ENCODE data around the gene CCDC38. TPM values are rescaled to one million over a fixed set of nuclear protein-coding genes. Genes with fewer than 3 reads are reported as not detected.

The CCDC38 gene
- total and polyA plus RNA-seq, 7 donors: 0.04 to 0.30 (median 0.08) TPM; not detected in 4

DNA sequence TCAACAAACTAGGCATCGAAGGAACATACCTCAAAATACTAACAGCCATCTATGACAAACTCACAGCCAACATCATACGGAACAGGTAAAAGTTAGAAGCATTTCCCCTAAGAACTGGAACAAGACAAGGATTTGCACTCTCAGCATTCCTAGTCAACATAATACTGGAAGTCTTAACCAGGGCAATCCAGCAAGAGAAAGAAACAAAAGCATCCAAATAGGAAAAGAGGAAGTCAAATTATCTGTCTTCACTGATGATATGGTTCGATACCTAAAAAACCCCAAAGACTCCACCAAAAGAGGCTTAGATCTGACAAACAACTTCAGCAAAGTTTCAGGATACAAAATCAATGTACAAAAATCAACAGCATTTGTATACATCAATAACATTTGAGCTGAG, 32.5 kb downstream of the CCDC38 start:
- DNase-seq (no peak), ATAC-seq (no peak)
- no peaks in the 10 kb centered on the region for H3K36me3 ChIP-seq (ENCODE audit: insufficient read depth in 1 of 2, low read depth in 1 of 2)
- H3K27me3 ChIP-seq (ENCODE audit: insufficient read depth in 3 of 3, low read length in 2 of 3): no peaks in the 10 kb centered on the region
- TF ChIP-seq, protein P1, sequence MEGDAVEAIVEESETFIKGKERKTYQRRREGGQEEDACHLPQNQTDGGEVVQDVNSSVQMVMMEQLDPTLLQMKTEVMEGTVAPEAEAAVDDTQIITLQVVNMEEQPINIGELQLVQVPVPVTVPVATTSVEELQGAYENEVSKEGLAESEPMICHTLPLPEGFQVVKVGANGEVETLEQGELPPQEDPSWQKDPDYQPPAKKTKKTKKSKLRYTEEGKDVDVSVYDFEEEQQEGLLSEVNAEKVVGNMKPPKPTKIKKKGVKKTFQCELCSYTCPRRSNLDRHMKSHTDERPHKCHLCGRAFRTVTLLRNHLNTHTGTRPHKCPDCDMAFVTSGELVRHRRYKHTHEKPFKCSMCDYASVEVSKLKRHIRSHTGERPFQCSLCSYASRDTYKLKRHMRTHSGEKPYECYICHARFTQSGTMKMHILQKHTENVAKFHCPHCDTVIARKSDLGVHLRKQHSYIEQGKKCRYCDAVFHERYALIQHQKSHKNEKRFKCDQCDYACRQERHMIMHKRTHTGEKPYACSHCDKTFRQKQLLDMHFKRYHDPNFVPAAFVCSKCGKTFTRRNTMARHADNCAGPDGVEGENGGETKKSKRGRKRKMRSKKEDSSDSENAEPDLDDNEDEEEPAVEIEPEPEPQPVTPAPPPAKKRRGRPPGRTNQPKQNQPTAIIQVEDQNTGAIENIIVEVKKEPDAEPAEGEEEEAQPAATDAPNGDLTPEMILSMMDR (IDR thresholded peaks at IDR 0.05): no peak
- no peak overlapping the region for H3K27ac ChIP-seq
- H3K4me3 ChIP-seq: no peak overlapping the region
- no peaks in the 10 kb centered on the region for H3K9me3 ChIP-seq
- intact Hi-C loops (cut with DNase I): loop anchor here in 1 of 2 donors (10.0 kb wide), 1 partner anchor 305 kb away; no protein-coding TSS in a partner anchor
- no peaks in the 10 kb centered on the region for H3K4me1 ChIP-seq
- 86 to 92% (median 92%) methylated on average over 3 of the region's 3 CpGs for WGBS, 3 donors

DNA sequence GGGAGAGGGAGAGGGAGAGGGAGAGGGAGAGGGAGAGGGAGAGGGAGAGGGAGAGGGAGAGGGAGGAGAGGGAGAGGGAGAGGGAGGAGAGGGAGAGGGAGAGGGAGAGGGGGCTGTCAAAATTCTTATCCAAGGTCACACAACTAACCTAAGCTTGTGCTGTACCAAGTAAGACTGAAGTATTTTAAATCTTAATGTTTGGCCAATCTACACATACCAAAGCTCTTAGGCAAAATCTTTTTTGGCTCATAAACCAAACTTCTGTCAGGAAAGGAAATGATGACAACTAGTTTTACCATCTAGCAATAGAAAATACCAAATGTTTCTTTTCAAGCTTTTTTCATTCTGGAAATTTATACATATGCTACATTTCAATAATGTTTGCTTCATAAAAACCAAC, 33.8 kb downstream of the CCDC38 start:
- H3K9me3 ChIP-seq: no peaks in the 10 kb centered on the region
- H3K27ac ChIP-seq: no peak overlapping the region
- ATAC-seq: no peak
- no peaks in the 10 kb centered on the region for H3K4me1 ChIP-seq
- intact Hi-C loops (cut with DNase I): no loop called here
- no peaks in the 10 kb centered on the region for H3K27me3 ChIP-seq (ENCODE audit: insufficient read depth in 3 of 3, low read length in 2 of 3)
- no peak for DNase-seq
- no peak overlapping the region for H3K4me3 ChIP-seq
- no peaks in the 10 kb centered on the region for H3K36me3 ChIP-seq (ENCODE audit: insufficient read depth in 1 of 2, low read depth in 1 of 2)
- TF ChIP-seq, protein P1 (IDR thresholded peaks at IDR 0.05): no peak

DNA sequence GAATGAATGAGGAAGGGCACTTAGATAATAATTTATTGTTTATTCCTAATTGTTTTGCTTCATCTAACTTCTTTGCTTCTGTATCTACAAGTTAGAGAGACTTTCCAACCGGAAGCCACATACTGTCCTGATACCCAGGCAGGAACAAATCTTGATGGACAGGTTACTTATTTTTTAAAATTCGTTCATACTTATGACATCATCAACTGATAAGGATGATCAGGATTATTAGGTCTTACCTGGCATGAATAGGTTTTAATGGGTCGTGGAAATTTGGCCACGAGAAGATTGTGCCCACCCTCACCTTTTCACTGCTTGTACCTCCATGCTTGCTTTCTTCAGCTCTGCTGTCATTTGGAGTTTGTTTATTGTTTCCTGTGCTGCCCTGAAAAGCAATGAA, 44.3 kb downstream of the CCDC38 start:
- peaks cover 0 to 3% (median 0%) of the 10 kb centered on the region in 3 donors for H3K27me3 ChIP-seq (ENCODE audit: insufficient read depth in 3 of 3, low read length in 2 of 3)
- H3K27ac ChIP-seq: no peak overlapping the region
- H3K36me3 ChIP-seq (ENCODE audit: insufficient read depth in 1 of 2, low read depth in 1 of 2): no peaks in the 10 kb centered on the region
- intact Hi-C loops (cut with DNase I): no loop called here
- ATAC-seq (no peak), DNase-seq (no peak)
- WGBS, 3 donors: 58 to 66% (median 62%) methylated on average over 4 of the region's 4 CpGs
- TF ChIP-seq, protein P1 (IDR thresholded peaks at IDR 0.05): no peak
- H3K4me1 ChIP-seq: no peaks in the 10 kb centered on the region
- peaks cover 7% of the 10 kb centered on the region for H3K9me3 ChIP-seq
- no peak overlapping the region for H3K4me3 ChIP-seq

DNA sequence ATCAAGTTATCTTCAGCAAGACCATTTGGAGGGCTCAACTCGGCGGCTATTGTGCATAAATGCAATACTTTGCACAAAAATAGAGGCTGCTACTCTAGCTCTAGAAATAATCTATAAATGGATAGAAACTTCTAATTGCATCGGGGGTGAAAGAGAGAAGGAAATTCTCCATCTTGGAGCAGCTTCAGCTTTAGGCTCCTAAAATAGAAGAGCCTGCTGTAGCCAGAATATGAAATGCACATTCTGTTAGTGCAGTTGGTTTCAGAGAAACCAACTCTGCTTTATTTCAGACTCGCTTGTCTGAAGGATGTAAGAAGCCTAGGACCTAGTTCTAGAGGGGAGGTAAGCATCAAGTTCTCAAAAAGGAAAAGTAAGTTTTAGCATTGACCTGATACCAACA, 45.6 kb downstream of the CCDC38 start:
- 82 to 88% (median 86%) methylated on average over 4 of the region's 4 CpGs for WGBS, 3 donors
- DNase-seq: no peak
- Histone ChIP-seq H3K27me3 (ENCODE audit: insufficient read depth in 3 of 3, low read length in 2 of 3) (peaks cover 0 to 3% (median 0%) of the 10 kb centered on the region in 3 donors), H3K36me3 (ENCODE audit: insufficient read depth in 1 of 2, low read depth in 1 of 2) (no peaks in the 10 kb centered on the region), H3K27ac (no peak overlapping the region), H3K4me3 (no peak overlapping the region), H3K4me1 (no peaks in the 10 kb centered on the region), H3K9me3 (no peaks in the 10 kb centered on the region)
- TF ChIP-seq, protein P1 (IDR thresholded peaks at IDR 0.05): no peak
- no peak for ATAC-seq
- intact Hi-C loops (cut with DNase I): no loop called here

DNA sequence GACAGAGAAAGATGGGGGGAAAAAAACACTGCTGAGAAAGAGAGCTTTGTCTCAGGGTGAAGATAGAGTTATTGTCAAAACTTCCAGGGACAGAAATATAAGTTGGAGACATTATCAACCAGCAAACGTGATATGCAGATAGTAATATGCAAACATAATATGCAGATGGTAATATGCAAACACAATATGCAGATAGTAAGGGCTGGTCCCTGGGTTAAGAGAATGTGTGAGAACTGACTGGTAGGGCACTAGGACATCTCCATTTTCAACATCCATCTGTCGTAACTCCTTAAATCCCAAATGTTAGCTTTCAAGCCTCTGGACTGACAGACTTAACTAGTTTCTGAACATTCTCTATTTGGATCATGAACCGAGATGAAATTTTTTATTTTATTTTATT, 51.5 kb downstream of the CCDC38 start:
- TF ChIP-seq, protein P1 (IDR thresholded peaks at IDR 0.05): no peak
- H3K27ac ChIP-seq: no peak overlapping the region
- no peak for ATAC-seq
- no peaks in the 10 kb centered on the region for H3K4me1 ChIP-seq
- intact Hi-C loops (cut with DNase I): no loop called here
- H3K9me3 ChIP-seq: no peaks in the 10 kb centered on the region
- no peak overlapping the region for H3K4me3 ChIP-seq
- no peaks in the 10 kb centered on the region for H3K27me3 ChIP-seq (ENCODE audit: insufficient read depth in 3 of 3, low read length in 2 of 3)
- H3K36me3 ChIP-seq (ENCODE audit: insufficient read depth in 1 of 2, low read depth in 1 of 2): no peaks in the 10 kb centered on the region
- no peak for DNase-seq
- WGBS, 3 donors: 65 to 75% (median 71%) methylated on average over 3 of the region's 3 CpGs

All from psoas muscle (tissue), 8 donors.